OCI-LY3 (cell line): Measurements from ENCODE around the gene SUPT3H.

Source experiments
- CTCF ChIP-seq: fragments of 200-600, 300-600 bp; sonication (generic); IDR thresholded peaks from 2 replicates; pipeline ENCODE4 v1.5.1; 2014; ENCODE audit warnings: antibody characterized with exemption, low read length, low read depth
- EZH2phosphoT487 ChIP-seq: fragments of 200-600 bp; shearing (Covaris generic); IDR thresholded peaks from 2 replicates; pipeline ENCODE4 v1.6.1; 2018; ENCODE audit warnings: antibody characterized with exemption, mixed run types, low read depth

GRCh38 chr6:45078432-45078831 lies 299.3 kb downstream of the SUPT3H start:
- TF ChIP-seq CTCF (no peak), EZH2phosphoT487 (no peak)
